ENCODE data around the gene NUDT1.

DNA sequence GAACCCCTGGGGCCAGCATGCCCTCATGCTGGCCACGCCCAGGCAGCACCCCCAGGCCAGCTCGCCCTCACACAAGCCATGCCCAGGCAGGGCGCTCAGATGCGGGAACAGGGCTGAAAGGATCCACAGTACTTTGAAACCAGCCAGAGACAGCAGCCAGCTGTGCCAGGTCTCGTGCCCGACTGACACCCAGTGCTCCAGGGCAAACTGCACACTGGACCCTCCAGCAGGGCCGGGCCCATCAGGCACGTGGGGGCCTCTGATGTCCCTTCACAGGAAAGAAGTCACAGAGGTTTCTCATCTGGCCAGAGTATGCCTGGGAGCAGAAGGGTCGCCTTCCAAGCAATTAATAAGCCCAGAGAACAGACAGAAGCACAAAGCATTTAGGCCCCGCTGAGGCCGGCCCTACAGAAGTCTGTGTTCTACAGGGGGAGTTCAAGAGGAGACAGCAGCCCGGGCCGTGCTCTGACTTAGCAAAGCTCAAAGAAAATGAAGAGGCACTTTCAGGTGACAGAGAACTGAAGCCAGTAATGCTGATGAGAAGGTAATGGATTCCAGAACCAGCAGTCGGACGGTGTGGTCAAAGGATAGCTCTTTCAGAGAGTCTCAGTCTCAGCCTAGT lies 30.7 kb upstream of the NUDT1 start:
- TF ChIP-seq CTCF (IDR thresholded peaks at IDR 0.05; ENCODE audit: low read length) (no peak), EZH2 (IDR thresholded peaks at IDR 0.05; ENCODE audit: borderline replicate concordance, low read length) (no peak)
